Ammon's horn (tissue), 1 donor: ENCODE data around the gene GCFC2.
A peak's percentile ranks its signal among the peaks of the same experiment; 100 is the strongest.
"Not testable (repeated sequence)": the region's sequence is repeated elsewhere in the genome, so short reads cannot be mapped to it uniquely, and the experiment has no call there.

Source experiments
- DNase-seq: peaks from one replicate; pipeline ENCODE4 v3.0.0-alpha.2; 2016; ENCODE audit warnings: low spot score

GCFC2 gene

GRCh38 chr2:75679556-75679955 is 31.2 kb downstream of the GCFC2 start:
- DNase-seq = no peak

DNA sequence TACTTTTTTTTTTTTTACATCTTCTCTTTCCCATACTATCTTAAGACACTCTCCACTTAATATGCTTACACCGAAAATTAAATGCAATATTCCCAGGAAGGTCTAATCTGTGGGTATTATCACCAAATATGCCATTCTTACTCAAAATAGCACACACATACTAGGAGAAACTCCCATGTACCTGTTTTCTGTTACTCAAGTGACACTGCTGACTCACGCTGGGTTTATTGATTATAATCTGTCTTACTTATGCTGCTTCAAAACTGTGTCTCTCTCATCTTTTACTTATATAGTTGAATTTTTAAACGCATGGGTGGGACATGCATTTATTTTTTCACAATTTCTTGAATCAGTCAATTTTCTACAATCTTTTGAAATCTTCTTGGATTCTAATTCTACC is 34.3 kb downstream of the GCFC2 start:
- no peak for DNase-seq

DNA sequence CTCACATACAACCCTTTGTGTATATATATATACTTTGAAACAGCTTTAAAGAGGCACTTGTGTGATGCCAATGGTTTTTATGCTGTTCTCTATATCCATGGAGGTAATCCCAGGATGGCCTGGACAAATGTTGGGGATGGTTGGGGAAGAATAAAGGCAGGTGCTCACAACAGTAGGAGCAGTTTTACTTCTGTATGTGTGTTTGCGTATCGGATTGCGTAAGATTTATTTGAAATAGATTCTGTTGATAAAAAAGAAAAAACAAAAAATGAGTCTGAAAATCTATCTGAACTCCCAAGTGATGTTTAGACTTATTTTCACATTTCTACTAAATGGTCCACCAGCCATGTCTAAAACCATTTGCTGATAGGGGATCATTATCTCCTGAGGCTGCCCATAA is 34.8 kb downstream of the GCFC2 start:
- DNase-seq = no peak

DNA sequence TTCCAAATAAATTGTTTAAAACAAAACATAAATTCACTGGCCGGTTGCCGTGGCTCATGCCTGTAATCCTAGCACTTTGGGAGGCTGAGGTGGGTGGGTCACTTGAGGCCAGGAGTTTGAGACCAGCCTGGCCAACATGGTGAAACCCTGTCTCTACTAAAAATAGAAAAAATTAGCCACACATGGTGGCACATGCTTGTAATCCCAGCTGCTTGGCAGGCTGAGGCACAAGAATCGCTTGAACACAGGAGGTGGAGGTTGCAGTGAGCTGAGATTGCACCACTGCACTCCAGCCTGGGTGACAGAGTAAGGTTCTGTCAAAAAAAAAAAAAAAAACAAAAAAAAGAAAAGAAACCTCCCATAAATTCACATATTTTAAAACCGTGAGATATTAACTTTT is 35.3 kb downstream of the GCFC2 start:
- DNase-seq = not testable (repeated sequence)

- DNase-seq = no peak
These were observed 42.8 kb downstream of the GCFC2 start for GRCh38 chr2:75667884-75668283.

DNA sequence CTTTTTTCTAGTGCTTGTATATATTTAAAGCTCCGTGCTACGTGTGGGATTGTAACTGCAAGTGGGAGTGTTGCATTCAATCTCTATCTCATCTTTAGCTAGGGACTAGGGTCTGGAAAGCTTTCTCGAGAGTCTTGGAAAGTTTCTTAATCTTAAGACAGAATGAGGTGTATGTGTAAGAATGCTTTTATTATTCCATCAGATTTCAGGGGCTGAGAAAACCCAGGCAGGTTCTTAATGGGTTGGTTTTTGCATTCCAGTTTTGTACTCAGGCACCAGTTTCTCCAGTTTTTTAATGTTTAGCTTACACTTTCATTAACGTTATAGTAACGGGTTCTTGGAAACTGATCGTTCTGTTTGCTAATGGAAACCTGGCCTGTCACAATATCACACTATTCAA is 43.8 kb downstream of the GCFC2 start:
- no peak for DNase-seq

DNA sequence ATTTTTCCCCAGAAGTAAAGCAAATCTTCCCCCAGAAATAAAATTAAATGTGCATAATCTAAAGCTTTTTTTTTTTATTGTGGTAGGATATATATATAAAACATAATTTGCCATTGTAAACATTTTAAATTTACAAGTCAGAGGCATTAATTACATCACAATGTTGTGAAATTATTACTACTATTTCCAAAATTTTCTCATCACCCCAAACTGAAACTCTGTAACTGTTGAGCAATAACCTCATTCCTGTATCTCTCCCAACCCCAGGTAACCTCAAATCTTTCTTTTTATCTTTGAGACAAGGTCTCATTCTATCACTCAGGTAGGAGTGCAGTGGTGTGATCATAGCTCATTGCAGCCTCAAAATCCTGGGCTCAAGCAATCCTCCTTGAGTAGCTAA is 52.9 kb downstream of the GCFC2 start:
- no peak for DNase-seq

DNA sequence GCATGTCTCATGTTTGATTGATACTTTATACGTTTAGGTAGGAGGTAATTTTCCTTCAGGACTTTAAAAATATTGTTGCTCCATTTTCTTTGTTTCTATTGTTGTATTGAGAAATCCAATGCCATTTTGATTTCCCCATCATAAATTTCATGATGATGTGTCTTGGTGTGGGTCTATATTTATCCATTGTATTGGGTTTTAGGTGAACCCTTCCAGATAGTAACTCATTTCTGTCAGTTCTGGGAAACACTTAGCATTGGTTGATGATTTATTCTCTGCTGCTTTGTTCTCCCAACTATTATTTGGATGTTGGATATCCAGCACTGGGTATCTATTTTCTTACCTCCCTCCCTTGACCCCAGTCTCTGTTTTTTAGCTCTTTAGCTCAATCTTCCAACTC is 54.2 kb downstream of the GCFC2 start:
- no peak for DNase-seq

DNA sequence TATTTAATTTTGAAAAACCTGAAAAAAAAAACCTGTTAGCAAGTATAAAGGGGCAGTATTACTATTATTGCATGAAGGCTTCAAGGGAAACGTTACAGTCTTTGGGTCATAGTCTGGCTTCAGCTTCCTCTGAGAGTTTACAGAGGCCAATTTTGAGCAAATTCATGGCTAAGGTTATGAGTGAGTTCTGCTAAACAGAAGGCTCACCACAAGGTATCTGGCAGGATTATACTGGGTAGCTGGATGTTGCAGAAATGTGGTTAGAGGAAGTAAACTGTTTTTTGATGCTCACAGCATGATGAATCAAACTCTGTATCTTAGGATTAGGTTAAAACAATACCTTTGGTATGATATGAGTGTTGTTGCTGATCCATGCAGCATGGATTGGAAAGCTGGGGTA is 54.9 kb downstream of the GCFC2 start:
- DNase-seq = no peak

DNA sequence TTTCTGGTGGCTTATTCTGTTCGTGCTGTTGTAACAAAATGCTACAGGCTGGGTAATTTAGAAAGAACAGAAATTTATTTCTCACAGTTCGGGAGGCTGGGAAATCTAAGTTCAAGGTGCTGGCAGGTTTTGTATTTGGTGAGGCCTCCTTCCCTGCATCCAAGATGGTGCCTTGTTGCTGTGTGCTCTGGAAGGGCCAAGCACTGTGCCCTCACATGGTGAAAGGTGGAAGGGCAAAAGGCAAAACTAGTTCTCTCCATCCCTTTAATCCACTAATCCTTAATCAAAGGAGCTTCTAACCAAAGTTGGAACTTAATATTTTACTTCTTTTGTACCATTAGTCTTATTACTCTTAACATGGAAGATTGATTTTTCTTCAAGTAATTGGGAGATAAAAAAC is 56.7 kb downstream of the GCFC2 start:
- no peak for DNase-seq

DNA sequence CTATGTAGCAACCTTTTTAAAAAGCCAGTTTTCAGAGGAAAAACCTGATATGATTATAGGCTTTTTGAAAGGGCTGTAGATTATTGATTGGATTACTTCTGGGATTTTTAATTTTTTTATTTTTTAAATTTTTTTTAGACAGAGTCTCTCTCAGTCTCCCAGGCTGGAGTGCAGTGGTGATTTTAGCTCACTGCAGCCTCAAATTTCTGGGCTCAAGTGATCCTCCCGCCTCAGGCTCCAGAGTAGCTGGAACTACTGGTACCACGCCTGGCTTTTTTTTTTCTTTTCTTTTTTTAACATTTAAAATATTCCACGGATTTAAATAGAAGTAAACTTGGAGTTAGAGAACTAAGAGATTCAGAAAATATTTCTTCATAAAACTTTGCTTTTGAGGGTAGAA is 62.9 kb downstream of the GCFC2 start:
- DNase-seq = no peak

- peak; percentile 97 for DNase-seq
These were observed 63.9 kb downstream of the GCFC2 start, which contains the start of gene MRPL19 for GRCh38 chr2:75646583-75647425. Gene MRPL19, plus strand, starts transcription at chr2:75646783. Its CDS starts 25 bp downstream, at chr2:75646808.

GRCh38 chr2:75646090-75646582 is 64.6 kb downstream of the GCFC2 start:
- DNase-seq = no peak

- DNase-seq = no peak
These were observed 65.1 kb downstream of the GCFC2 start for GRCh38 chr2:75645643-75646042.

DNA sequence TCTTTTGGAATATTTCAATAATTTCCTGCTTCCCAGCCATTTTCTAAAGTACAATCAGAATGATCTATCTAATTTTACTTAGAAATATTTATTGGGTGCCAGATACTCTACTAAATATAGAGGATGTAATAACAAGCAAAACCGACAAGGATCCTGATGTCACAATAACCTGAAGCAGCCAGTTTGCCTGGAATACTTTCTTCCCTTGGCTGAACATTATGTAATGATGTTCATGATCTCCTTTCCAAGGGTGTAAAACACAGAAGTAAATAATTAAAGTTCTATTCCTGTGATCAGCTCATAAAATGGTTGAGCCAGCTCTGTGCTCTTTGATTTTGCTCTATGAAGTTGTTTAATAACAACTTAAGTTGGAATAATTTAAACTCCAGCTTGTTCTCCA is 66.7 kb downstream of the GCFC2 start:
- DNase-seq = no peak

GRCh38 chr2:75641587-75641986 is 69.1 kb downstream of the GCFC2 start:
- no peak for DNase-seq

DNA sequence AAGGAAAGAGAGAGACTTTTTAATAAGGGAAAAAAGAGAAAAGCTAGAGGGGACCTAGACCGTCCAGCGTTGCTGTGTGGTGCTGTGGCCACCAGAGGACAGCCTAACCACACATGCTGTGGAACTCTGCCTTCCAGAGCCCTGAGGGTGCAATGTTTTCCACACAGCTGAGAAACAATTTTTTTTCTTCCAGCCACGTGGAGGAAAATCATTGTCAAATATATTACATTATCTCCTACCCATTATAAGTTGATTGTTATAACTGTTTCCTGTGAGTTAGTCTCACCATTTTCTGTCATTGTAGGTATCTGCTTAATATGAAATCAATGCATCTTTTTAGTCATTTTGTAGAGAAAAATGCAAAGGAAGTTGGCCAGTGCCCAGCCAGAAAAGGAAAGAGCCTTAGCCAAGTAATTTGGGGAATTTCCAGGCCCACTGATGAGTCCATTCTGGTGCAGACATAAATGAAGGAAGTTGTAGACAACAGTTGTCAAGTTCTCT is 70.0 kb downstream of the GCFC2 start:
- DNase-seq = peak; percentile 86

- no peak for DNase-seq
These were observed 73.1 kb downstream of the GCFC2 start for GRCh38 chr2:75637568-75637967.

GRCh38 chr2:75634945-75635344 is 75.8 kb downstream of the GCFC2 start:
- no peak for DNase-seq

GRCh38 chr2:75633620-75634019 is 77.1 kb downstream of the GCFC2 start:
- no peak for DNase-seq

- no peak for DNase-seq
These were observed 77.9 kb downstream of the GCFC2 start for GRCh38 chr2:75632813-75633212.

GRCh38 chr2:75632091-75632701 is 78.5 kb downstream of the GCFC2 start:
- no peak for DNase-seq

- peak; percentile 85 for DNase-seq
These were observed 82.7 kb downstream of the GCFC2 start for GRCh38 chr2:75627902-75628504.
